ENCODE results near the gene SPATA12.

GRCh38 chr3:57012847-57013246, 47.6 kb upstream of the SPATA12 start:
- TF ChIP-seq CTCF (IDR thresholded peaks at IDR 0.05; ENCODE audit: extremely low read depth in 1 of 2, insufficient read depth in 1 of 2, low read depth in 1 of 2, low read length in 2 of 2) = no peak
- TF ChIP-seq MAX (IDR thresholded peaks at IDR 0.05; ENCODE audit: insufficient read depth, insufficient read length) = no peak
- TF ChIP-seq POLR2A (IDR thresholded peaks at IDR 0.05; ENCODE audit: low read depth, low read length) = no peak
- TF ChIP-seq GATA2 (IDR thresholded peaks at IDR 0.05; ENCODE audit: insufficient read depth, insufficient read length, low read depth, low read length) = no peak
- TF ChIP-seq POLR2AphosphoS5 (IDR thresholded peaks at IDR 0.05; ENCODE audit: insufficient read depth, low read depth, low read length) = no peak
- no peak for TF ChIP-seq JUN (IDR thresholded peaks at IDR 0.05; ENCODE audit: borderline replicate concordance, insufficient read depth, insufficient read length, low read depth)
- no peak for TF ChIP-seq EZH2 (IDR thresholded peaks at IDR 0.05; ENCODE audit: borderline replicate concordance, low read depth, low read length, severe bottlenecking)

Measured in endothelial cell of umbilical vein (primary cell).